GM18507 (cell line): Measurements from ENCODE around the gene UBE2Q2.
"Not testable (repeated sequence)": the region's sequence is repeated elsewhere in the genome, so short reads cannot be mapped to it uniquely, and the experiment has no call there.

ENCODE experiments used
- DNase-seq: peaks from one replicate; pipeline ENCODE4 v3.0.0; 2011; ENCODE audit warnings: low read depth; ENCODE audit not compliant: insufficient read length; ENCODE audit errors: extremely low spot score
- FAIRE-seq: peaks from 2 replicates; lab custom pipeline; 2011; peaks lifted over from hg19 to GRCh38; lab: Jason Lieb, UNC

Gene UBE2Q2

DNA sequence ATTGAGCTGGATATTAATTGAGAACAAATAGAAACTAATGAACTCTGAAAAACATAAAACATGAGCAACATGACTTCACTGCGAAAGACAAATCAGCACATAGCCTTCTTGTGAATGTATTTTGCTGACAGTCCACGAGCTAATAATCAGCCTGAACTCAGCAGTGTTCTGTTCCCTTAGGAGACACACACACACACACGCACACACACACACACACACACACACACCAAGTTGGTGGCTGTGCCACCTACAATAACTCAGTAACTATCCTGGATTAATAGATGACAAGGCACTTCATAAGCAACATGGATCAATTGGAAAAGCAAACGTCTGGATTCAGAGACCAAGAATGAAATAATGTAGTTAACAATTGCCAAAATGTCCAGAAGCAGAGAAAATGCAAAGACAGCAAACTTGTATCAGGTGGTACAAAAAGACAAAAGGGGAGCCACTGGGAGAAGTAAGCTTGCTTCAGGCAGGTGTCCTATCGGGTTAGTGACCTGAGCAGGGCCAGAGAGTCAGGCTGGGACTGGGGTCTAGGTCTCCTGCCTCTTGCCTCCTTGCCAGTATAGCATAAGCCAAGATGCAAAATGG is 20.5 kb upstream of the UBE2Q2 start:
- DNase-seq (no peak), FAIRE-seq (no peak)

DNA sequence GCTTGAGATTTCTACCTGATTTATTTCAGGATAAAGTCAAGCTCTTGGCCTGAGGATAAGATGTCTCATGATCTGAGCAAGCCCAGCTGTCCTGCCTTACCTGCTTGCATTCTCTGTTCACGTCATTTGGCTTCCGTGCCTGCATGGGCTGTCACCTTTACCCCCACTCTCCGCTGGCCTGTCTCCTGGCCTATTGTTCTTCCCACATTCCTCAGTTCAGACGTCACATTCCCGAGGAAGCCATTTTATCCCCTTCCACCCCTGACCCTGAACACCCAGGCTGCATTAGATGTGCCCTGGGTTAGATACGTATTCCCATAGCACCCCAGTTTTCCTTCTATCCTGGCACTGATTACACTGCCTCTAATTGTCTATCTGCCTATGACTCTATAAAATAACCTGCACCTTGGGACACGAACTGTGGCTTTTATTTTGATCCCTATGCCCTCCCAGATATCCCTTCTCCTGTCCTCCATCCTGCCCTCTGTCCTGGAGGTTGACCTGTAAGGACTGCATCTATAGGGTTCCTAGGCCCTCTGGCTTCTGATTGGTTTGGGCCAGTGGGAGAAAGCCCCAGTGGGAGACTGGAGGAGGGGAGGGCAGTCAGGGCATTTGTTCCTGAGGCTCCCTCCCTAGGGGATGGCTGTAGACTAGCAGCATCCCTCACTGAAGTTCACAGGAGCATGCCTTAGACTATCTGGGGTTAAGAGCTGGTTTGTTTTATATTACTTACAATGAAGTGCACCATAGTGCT is 19.2 kb upstream of the UBE2Q2 start:
- DNase-seq (no peak), FAIRE-seq (no peak)

GRCh38 chr15:75827691-75828090 is 15.6 kb upstream of the UBE2Q2 start:
- FAIRE-seq (no peak), DNase-seq (no peak)

GRCh38 chr15:75828429-75828828 is 14.8 kb upstream of the UBE2Q2 start:
- FAIRE-seq, result no peak
- DNase-seq, result no peak

DNA sequence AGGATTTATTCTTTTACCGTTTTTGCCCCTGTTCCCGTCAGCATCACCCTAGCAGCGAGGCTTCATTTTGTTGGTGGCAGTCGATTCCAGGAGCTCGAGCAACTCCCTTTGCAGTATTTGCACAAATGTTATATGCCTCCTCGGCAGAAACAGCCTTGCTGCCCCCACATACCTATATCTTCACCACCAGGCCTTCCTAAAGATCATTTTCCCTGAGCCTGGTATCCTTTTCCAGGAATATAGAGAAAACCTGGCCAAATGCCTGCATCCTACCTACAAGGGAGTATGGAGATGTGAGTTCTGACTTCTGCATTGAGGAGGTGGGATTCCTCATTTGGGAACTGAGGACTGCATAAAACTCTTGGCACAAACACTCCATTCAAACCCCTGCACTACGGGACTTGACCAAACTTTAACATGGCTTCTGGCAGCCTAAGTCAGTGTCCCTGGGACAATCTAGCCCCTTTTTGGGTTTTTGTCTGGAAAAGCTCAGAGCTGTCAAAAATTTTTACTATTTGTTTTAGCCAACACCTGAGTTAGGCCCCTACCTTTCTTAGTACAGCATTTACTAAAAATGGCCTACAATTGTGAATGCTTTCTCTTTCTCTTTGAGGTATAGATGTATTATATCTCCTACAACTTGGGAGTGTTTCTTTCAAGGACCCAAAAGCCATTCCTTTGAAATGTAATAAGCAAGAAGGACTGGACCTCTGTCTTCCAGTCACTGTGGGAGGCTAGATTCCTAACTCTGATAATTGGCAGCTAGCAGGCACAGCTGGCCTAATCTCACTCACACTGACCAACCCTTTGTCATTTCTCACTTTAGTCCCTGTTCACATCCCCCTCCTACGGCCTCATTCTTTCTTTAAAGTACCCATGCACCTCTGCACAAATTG is 12.1 kb upstream of the UBE2Q2 start:
- no peak for FAIRE-seq
- no peak for DNase-seq

- FAIRE-seq, result no peak
- DNase-seq, result no peak
These were observed 11.5 kb upstream of the UBE2Q2 start for GRCh38 chr15:75831806-75832102.

DNA sequence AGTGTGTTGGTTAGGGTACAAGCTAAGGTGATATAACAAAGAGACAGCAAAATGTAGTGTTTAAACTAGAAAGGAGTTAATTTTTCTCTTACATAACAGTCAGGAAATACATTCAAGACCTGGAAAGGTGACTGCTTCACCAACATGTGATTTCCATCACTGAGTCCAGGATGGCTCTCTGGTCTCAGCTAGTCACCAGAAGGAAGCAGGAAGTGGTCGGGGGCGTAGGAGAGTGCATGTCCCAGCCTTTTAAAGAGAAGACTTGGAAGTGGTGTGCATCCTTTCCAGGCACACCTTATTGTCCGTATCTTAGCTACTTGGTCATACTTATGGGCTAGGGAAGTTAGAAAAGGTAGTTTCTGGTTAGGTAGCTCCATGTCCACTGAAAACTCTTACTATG is 11.1 kb upstream of the UBE2Q2 start:
- FAIRE-seq (no peak), DNase-seq (no peak)

- DNase-seq (no peak), FAIRE-seq (no peak)
These were observed 9.2 kb upstream of the UBE2Q2 start for GRCh38 chr15:75834021-75834420.

DNA sequence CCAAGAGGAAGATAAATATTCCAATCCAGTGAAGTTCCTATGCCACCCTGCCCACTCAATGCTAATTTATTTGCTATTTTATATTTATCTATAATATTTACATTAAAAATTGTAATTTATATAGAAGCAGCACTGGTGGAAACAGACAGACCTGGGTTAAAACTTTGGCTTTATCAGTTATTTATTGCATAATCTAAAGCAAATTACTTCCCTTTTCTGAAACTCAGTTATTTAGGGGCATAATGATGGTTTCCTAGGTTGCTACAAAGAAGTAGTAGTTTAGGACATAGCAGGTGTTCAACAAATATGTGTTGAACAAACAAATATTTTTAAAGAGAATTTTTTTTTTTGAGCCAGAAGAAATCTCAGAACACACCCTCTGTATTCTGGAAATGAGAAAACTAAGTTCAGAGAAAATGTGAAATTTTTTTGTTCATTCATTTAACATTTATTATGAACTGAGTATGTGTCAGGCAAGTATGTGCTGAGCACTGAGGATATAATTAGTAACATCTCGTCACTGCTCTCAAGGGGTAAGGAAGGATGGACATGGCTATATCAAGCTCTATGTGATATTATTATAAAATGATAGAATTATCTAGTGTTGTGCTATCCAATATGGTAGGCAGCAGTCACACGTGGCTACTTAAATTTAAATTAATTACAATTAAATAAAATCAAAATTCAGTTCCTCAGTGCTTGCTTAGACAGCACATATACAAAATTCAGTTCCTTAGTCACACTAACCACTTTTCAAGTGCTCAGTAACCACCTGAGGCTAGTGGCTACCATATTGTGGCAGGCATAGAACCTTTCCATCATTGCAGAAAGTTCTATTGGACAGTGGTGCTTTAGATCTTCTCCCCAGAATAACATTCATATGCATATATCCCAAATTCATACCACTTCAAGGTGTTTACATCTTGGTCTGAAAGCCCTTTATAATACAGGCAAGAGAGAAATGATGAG is 7.0 kb upstream of the UBE2Q2 start:
- no peak for FAIRE-seq
- DNase-seq, result no peak

DNA sequence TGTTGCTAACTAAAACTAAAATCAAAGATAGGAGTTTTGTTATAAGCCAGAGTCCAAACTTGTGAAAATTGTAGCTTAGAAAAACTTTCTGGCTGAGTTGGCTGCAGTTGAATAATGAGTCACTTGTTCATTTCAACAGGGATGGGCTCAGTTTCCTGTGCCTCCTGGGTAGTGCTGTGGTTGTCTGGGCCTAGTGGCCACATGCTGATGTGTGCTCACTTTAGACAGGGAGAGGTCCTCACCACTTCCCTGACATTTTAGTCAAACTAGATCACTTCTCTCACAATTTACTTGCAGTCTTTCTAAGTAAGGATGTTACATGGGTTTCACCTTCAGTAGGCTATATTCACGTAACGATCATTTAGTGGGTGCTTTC is 6.3 kb upstream of the UBE2Q2 start:
- DNase-seq (peak; percentile 26), FAIRE-seq (peak; percentile 92)

DNA sequence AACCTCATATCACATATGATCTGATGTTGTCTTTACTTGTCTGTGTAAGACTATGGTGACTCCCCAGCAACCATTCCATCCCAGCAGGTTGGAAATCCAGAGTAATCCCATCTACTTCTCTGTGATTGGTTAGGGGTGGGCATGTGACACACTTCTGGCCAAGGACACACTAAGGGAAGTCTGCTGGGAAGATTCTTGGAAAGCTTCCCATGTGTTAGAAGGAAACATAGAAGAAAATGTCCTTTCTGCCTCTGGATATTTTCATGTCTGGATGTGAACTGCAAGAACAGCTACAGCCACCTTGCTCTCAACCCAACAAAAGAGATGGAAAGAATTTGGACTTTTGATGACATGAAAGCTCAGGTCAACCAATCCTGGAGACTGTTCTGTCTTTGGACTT is 2.6 kb upstream of the UBE2Q2 start:
- DNase-seq, result no peak
- no peak for FAIRE-seq

- DNase-seq, result no peak
- no peak for FAIRE-seq
These were observed 1.6 kb upstream of the UBE2Q2 start for GRCh38 chr15:75841626-75842025.

- peak; percentile 53 for FAIRE-seq
- peak; percentile 25 for DNase-seq
These were observed 683 bp downstream of the UBE2Q2 start for GRCh38 chr15:75843678-75844581.

DNA sequence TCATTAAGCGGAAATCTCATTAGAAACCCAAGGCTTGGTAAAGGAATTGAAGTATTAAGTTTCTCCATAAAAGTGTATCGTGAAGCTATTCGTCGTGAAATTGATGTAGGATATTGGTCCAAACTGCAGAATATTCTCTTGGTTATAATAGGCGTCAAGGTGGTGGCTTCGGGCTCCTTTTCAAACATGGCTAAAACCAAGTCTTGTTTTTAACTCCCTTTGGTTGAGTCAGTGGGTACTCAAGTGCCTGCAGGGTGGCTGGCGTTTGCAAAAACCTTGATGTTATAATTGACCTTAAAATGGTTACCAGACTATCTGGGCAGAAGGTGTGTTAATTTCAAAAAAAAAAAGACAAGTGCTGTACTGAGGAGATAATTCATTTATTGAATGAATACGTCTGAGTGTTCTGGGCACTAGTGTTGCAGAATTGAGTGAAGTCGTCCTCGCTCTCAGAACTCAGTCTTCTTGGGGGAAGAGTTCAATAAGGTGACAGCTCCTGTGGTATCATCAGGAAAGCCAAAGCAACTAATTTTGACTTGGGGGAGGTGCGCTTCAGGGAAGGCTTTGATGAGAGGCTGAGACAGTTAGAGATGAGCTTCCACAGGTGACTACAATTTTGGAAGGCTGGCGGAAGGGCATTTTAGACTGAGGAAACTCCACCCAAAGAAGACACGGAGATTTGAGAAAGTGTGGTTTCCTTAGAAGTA is 1.5 kb downstream of the UBE2Q2 start:
- no peak for FAIRE-seq
- no peak for DNase-seq

GRCh38 chr15:75849167-75849566 is 5.9 kb downstream of the UBE2Q2 start:
- FAIRE-seq (no peak), DNase-seq (no peak)

GRCh38 chr15:75850708-75851107 is 7.5 kb downstream of the UBE2Q2 start:
- FAIRE-seq (no peak), DNase-seq (no peak)

- FAIRE-seq, result not testable (repeated sequence)
These were observed 8.3 kb downstream of the UBE2Q2 start for GRCh38 chr15:75851566-75851965.

GRCh38 chr15:75857886-75858285 is 14.6 kb downstream of the UBE2Q2 start:
- FAIRE-seq, result no peak
- no peak for DNase-seq

More at GRCh38 chr15:75851566-75851965, 8.3 kb downstream of the UBE2Q2 start:
- not testable (repeated sequence) for DNase-seq
